A673 (cell line): ENCODE measurements around the gene SNRPA1.

Experiments used
- CTCF ChIP-seq: fragments of 300-800, 200-600 bp; sonication (generic); conservative IDR thresholded peaks from 2 replicates; pipeline ENCODE4 v1.5.1; 2017; ENCODE audit warnings: low read depth, mild to moderate bottlenecking, antibody characterized with exemption, low read length, moderate library complexity, mixed read lengths
- EZH2 ChIP-seq: fragments of 200-600 bp; sonication (generic); IDR thresholded peaks from 2 replicates; pipeline ENCODE4 v1.6.1; 2017; ENCODE audit warnings: borderline replicate concordance, low read depth, mild to moderate bottlenecking, mixed read lengths, antibody characterized with exemption, low read length; ENCODE audit not compliant: poor library complexity, severe bottlenecking

DNA sequence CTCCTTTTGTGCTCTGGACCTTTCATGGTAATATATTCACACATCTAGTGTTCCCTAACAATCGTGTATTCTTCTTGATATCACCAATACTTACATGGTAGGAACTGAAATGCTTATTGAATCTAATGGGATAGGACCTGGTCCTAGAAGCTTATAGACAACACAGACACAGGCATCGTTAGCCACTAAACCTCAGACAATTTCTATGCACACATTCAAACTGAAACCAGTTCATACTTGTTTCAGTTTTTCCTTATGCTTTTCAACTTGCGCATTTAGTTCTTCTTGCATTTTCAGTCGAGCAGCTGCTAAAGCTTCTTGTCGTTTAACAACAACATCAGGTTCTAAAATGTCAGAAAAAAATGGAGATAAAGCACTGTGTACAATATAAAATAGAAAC is 20.0 kb downstream of the SNRPA1 start:
- no peak for TF ChIP-seq CTCF
- TF ChIP-seq EZH2, result no peak
